ENCODE measurements around the gene LIMK2.

- TF ChIP-seq CTCF (IDR thresholded peaks at IDR 0.05; ENCODE audit: poor library complexity, severe bottlenecking) (no peak), EP300 (conservative IDR thresholded peaks at IDR 0.05; ENCODE audit: poor library complexity, severe bottlenecking) (no peak)
These were observed 32.2 kb downstream of the LIMK2 start for GRCh38 chr22:31244046-31244942.

All from neural cell (in vitro differentiated cells).